CD4-positive, alpha-beta T cell treated with Interferon alpha-2 for 1 hour (primary cell): Measurements from ENCODE around the gene RNF130.
"Not testable (repeated sequence)": the region's sequence is repeated elsewhere in the genome, so short reads cannot be mapped to it uniquely, and the experiment has no call there.

Experiments
- DNase-seq, 2 donors: peaks; one replicate each; pipeline ENCODE4 v3.0.0-alpha.2; 2020 to 2022

The RNF130 gene

DNA sequence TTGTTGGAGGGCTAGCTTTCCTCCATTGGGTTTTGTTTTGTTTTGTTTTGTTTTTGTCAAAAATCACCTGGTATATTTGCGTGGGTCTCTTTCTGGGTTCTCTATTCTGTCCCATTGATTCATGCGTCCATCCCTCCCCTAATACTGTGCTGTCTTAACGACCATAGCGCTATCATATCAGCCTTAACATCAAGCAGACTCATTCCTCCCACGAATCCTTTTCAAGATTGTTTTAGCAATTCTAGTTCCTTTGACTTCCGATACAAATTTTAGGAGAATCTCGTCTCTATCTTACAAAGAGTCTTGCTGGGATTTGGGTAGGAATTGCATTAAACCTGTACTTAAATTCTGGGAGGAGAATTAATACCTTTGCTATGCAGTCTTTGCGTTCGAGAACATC lies 31.1 kb upstream of the RNF130 start:
- no peak for DNase-seq

DNA sequence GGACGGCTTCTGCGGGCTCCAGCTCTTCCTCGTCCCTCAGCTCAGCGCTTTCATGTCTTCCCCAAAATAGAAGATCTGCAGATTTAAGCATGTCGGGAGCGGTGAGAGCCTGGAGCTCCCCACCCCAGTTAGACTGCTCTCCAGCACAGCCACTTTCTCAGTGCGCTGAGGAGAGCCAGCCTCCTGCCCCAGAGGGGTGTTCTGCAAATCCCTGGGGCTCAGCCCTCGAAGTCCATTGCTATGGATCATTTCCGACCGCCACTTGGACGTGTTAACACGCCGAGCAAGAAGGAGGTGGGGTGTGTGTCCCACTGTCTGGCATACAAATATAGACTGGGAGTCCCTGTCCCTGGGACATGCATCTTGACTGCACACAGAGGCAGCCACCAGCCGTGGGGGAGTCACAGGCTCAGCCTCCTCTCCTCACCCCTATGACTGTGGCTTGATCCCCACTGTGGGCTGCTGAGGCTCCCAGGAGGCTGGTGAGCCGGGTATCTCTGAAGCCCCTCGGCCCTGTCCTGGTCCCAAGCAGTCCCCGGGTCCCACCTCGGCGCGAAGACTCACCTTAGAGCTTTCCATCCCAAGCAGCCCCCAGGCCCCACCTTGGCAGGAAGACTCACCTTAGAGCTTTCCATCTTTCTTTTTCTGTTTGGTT lies 30.0 kb upstream of the RNF130 start:
- DNase-seq: no peak

DNA sequence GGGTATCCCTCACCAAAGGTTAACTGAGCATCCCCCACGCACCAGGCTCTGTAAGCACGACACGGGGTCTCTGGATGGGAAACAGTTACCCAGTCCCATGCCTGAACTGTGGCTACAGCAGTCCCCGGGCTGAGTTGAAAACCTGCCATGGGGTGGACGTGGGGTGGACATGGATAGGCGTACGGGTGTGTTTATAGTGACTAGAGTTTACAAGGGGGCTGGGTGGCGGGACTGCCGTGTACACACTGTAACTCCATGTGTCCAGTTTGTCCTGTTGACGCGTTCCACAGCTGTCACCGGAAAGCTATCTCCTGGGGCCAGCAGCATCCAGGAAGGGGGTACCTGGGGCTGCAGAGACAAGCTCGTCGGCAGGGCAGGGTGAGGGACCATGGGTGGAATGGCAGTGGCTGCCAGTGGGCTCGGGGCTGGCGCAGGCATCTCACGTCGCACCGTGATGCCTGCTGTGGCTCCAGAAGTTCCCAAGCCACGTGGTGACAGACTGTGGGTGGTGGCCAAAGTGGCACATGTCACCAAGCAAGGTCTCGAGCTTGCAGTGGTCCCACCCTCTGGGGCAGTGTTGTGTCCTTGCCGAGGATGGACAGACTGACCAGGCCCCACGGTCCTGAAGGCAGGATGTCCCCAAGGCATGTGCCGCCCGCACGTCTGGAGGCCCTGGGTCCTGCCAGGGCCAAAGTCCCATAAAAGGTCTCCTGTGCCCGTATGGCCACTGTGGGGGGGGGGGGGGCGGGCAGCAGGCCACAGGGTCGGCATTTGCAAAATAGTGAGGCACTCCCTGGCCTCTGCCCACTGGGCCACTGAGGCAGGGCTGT lies 29.3 kb upstream of the RNF130 start:
- no peak for DNase-seq

DNA sequence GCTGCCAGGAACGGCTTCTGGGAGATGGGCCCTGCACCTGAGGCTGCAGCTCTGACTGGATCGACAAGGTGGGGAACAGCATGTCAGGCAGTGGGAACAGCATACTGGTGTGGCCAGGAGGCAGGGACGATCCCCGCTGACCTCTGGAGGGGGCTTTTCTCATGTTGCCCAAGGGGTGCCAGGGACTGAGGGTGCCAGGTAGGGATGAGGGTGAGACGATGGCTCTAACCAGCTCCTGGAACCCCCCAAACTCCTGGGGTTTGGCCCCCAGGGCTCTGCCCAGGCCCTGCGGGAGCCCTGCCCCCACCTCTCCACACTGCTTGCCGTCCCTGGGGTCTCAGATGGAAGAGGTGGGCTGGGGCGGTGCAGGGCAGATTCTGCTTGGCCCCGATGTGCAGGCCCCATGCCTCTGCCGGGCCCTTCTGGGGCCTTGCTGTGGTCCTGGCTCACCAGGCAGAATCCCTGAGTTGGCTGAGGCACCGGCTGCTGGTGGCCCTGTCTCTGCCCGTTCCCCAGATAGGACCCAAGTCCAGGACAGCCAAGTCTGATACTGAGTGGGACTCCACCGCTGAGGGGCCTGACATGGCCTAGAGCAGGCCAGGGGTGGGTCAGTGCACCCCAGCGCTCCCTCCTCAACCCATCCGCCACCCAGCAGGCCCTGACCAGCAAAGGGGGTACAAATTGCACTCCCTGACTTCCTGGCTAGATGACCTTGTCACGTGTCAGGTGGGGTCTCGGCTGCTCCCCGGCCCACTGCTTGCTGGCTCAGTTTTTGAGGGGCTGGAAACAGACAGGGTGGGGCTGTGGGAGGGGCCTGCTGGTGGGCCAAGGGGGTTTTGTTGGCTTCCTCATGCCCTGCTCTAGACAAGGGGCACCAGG lies 28.4 kb upstream of the RNF130 start:
- DNase-seq: no peak

DNA sequence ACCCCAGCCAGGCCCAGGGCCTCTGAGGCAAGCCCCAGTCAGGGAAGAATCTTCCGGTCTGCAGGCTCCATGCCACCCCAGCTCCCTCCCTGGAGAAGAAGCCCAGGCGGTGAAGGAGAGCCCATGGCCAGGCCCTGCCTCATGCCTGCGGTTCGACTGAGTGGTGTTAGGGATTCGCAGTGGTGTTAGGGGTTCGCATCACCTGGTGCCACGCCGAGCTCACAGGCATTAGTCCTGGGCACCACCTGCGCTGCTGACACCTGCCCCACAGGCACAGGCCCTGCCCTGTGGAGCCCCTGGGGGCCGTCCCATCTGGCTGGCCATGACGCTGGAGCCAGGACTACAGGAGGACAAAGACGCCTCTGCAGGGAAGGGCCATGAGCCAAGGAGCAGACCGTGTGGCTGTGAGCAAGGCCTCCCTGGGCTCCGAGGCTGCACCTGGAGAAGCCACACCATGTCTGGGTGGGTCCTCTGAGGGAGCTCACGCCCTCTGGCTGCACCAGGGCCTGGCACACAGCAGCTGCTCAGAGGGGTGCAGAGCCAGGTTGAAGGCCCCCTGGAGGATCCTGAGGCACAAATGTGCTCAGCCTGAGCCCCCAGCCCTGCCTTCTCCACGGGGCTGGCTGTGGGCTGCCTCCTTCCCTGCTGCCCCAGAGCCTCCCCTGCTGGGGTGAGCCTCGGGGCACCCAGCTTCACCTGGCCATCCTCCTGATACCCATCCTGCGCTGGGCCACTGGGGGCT lies 27.6 kb upstream of the RNF130 start:
- DNase-seq: no peak

DNA sequence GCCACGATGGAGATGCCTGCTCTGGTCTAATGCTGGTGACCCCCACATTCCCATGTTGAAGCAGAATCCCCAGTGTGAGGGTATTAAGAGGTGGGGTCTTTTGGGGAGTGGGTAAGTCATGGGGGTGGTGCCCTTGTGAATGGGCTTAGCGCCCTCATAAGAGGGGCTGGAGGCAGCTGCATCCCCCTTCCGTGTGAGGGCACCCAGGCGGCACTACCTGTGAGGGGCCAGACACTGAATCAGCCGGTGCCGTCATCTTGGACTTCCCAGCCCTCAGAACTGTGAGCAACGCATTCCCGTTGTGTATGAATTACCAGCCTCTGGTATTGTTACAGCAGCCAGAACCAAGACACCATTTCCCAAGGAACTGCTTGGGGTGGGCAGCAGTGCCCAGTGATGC lies 27.0 kb upstream of the RNF130 start:
- DNase-seq: no peak

DNA sequence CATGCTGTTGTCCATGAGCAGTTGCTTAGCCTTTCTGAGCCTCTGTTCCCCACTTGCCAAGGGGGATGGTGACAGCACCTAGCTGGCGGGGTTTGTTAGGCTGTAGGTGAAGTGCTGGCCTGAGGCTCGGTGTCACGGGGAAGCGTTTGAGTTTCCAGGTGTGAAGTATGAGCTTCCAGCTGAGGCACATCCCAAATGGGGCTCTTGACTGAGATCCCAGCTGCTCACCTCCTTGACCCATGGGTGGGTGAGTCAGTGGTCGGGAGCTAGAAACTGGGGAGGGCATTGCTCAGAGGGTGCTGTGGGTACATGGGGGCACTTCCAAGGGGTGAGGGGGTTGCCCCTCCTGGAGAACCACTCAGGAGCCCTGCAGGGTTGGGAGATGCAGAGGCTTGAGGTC lies 26.4 kb upstream of the RNF130 start:
- DNase-seq: no peak

DNA sequence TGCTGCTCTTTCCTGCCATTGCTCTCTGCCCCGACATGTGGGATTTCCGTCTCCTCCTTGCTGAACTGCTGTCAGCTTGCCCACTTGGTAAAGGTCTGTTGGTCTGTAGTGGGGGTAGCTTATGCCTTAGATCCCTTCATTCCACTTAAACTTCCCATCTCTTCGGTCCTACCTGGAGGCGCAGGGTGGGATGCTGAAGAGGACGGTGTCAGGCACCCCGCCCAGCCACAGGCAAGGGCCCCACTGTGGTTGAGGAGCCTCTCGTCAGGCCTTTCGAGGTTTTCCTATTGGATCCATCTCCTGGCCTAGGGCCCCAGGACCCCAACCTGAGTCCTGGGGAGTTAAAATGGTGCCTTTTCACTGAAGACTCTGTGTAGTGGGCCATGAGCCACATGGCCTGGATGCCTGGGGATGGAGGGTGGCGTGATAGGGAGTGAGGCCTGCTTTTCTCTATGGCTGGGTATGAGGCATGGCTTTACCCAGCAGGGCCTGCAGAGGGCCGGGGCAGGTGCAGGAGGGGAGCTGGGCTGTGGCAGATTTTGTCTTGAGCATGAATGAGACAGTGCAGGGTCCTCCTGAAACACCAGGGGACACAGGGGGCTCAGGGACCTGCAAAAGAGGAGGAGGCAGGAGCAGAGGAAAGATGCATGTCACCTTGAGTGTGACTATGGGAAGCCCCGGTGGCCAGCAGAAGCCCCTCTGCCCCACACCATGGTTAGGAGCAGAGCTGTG lies 25.8 kb upstream of the RNF130 start:
- no peak for DNase-seq

DNA sequence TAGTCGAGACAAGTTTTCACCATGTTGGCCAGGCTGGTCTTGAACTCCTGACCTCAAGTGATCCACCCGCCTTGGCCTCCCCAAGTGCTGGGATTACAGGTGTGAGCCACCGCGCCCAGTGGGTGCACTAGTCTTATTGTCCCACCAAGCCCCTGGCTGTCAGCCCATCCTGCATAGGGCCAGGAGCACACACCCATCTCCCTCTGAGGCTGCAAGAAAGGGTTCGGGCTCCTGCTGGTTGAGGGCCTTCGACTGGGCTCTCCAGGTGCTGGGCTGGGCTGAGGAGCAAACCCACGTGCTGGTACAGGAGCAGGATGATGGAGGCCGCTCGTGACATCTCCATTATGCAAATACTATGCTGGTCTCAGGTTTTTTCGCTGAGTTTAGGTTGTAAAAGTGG lies 25.1 kb upstream of the RNF130 start:
- DNase-seq: no peak

DNA sequence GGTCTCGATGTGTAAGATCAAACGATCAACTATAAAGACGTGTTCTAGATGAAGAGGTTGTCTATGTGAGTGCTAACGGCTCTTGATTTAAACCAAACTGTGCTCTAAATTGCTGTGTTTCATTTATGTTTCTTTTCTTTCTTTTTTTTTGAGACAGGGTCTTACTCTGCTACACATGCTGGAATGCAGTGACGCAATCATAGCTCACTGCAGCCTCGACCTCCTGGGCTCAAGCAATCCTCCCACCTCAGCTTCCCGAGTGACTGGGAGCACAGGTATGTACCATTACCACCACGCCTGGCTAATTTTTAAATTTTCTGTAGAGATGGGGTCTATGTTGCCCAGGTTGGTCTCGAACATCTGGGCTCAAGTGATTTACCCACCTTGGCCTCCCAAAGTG lies 24.0 kb upstream of the RNF130 start:
- DNase-seq: no peak

DNA sequence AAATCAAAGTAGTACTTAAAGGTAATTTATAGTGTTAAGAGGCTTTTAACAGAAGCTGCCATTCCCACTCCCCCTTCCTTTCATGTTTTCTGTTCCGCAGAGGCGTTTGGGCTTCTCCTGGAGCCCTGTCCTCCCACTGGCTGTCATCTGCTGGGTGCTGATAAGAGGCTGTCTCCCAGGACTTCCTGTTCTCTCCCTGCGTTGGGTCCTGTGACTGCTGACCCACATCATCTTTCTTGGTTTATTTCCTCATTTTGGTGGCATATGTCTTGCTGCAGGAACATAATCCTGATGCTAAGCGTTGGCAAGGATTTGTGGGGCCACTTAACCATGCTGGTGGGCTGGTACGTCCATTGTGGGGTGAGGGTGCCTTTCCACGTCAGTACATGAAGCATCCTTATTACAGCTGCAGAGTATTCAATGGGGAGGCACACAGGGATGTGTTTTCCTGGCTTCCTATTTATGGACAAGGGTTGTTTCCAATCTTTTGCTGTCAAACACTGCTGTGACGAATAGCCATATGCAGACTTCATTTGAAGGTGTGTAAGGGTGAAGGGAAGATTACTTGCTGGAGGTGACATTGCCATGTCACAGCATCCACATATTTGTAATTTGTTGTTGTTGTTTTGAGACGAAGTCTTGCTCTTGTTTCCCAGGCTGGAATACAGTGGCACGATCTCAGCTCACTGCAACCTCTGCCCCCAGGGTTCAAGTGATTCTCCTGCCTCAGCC lies 22.3 kb upstream of the RNF130 start:
- DNase-seq: peak in 1 of 2 donors; percentile 24

DNA sequence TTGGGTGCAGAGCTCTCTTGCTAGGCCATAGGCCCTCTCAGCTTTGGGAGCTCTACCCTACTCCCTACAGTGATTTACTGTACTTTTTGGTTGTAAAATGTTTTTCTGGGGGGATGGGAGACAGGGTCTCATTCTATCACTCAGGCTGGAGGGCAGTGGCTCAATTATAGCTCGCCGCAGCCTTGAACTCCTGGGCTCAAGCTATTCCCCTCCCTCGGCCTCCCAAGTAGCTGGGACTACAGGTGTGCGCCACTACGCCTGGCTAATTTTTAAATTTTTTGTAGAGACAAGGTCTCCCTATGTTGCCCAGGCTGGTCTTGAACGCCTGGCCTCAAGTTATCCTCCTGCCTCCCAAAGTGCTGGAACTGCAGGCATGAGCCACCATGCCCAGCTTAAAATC lies 21.7 kb upstream of the RNF130 start:
- no peak for DNase-seq

DNA sequence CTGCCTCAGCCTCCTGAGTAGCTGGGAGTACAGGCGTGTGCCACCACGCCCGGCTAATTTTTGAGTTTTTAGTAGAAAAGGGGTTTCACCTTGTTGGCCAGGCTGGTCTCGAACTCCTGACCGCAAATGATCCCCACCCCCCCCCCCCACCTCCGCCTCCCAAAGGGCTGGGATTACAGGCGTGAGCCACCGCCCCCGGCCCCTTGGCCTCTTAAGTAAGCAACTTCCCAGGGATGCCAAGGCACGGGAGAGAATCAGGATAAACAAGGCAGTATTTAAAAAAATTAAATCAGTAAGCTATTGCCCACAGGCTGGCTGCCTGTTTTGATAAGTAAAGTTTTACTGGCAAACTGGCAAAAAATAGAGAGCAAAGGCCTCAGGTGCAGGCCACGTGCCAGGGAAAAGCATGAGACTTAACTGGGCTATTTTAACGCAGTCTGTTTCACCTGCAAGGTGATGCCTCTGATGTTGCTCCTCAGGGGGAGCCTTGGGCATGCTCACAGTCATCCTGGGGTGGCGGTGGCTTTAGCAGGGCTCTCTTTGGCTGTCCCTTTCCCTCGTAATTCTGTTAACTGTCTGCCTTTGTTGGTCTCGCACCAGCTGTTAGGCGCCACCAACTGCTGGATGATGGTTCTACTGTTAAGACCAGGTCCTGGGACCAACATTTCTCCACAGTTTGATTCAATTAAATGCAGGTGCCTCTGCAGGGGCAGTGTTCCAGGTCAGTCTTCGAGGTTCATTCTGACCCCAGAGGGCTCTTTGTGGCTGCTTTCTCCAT lies 19.4 kb upstream of the RNF130 start:
- DNase-seq: no peak

DNA sequence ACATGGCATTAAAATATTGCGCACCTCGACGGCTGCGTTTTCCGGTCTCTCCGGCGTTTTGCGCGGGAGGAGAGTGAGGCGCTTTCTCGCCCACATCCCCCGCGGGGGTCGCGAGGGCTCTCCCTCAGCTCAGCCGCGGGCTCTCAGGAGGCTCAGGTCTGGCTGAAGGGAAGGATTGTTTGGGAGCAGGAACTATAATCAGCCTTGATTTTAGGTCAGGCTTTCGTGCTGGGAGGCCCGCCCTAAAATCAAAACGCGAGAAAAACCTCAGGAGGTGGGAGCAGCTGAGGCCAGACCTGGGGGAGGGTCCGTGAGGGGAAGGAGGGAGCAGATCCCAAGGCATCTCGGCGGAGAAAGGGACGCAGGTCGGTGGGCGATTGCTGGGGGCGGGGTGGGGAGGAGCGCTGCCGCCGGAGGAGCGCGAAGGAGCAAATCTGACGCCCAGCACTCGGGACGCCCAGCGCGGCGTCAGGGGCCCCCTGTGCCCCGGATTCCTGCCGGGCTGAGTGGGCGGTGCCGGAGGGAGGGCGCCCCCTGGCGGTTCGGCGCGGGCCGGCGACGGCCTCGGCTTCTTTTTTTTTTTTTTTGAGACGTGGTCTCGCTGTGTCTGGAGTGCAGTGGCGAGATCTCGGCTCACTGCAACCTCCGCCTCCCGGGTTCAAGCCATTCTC lies 18.7 kb upstream of the RNF130 start:
- DNase-seq: peak; percentile 74 to 84

DNA sequence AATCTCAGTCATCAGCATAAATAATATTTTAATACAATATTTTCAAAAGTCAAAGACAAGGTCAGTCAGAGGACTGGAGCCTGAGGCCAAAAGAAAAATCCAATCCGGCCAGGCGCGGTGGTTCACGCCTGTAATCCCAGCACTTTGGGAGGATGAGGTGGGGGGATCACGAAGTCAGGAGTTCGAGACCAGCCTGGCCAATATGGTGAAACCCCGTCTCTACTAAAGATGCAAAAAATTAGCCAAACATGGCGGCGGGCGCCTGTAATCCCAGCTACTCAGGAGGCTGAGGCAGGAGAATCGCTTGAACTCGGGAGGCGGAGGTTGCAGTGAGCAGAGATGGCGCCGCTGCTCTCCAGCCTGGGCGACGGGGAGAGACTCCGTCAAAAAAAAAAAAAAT lies 18.1 kb upstream of the RNF130 start:
- not testable (repeated sequence) for DNase-seq

DNA sequence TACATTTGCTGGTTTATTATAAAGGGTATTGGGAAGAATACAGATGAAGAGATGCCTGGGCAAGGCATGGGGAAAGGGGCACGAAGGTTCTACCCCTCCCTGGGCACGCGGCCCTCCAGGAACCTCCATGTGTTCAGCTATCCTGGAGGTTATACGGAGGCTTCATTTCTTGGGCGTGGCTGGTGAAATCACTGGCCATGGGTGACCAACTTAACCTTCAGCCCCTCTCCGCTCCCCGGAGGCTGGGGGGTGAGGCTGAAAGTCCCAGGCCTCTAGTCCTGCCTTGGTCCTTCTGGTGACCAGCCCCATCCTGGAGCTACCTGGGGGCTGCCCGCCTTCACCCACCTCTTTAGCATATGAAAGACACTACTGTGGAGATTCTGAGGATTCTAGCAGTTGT lies 17.0 kb upstream of the RNF130 start:
- no peak for DNase-seq

DNA sequence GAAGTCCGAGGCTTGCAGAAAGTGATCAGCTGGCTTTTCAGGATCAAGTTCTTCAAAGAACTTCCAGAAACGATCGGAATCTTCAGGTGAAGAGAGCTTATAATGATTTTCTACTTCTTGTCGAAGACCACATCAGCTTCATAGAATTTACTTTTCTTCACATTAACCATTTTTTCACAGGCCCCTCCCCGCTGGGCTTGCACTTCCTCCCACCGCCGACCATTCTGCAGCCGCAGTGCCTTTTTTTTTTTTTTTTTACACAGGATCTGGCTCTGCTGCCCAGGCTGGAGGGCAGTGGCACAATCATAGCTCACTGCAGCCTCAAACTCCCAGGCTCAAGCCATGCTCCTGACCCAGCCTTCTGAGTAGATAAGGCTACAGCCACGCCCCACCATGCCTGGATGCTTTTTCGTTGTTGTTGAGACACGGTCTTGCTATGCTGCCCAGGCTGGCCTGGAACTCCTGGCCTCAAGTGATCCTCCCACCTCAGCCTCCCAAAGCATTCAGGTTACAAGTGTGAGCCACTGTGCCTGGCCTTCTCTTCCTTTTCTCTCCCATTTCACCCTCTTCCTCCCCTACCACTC lies 15.3 kb upstream of the RNF130 start:
- no peak for DNase-seq

DNA sequence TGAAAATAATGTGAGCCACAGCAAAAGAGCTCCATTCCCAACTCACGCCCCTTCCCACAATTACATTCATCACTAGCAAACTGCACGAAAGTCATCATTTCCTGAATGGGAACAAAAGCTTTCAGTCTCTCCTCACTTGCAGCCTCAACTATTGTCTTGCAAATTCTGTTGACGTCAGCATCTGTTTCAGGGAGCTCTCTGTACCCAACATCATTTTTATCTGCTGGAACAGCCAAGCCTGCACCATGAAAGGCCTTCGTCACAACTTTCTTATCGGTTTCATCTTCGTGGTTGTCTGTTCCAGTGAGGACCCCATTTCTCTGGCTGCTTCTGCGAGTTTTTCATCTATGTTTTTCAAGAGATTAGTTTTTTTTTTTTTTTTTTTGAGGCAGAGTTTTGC lies 14.3 kb upstream of the RNF130 start:
- peak; percentile 31 to 43 for DNase-seq
